Measurements from ENCODE around the gene NAMPT. TPM values are rescaled to one million over a fixed set of nuclear protein-coding genes. Genes with fewer than 3 reads are reported as not detected.

The NAMPT gene
- total RNA-seq, 1 donor from 2014 or later = 379 TPM

DNA sequence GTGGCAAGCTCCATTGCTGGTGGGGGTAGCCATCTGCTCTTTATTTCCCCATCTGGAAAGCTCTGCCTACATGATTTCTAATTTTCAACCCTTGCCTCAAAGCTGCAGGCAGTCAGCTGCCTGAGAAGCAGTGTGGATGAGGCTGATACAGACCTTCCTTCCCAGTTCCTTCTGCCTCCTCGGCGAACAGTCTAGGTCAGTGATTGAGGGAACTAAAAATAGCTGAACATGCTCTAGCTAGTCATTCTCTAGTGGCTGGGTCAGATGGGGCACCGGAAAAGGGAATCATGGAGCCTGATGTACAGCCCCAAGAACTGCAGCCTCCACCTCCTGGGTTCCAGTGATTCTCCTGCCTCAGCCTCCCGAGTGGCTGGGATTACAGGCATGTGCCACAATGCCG is 48.7 kb downstream of the NAMPT start:
- Mint-ChIP-seq H3K27ac (no peak overlapping the region), H3K36me3 (ENCODE audit: low read depth) (no peaks in the 10 kb centered on the region), H3K4me1 (ENCODE audit: low read depth) (no peaks in the 10 kb centered on the region), H3K27me3 (ENCODE audit: low read depth) (peaks cover 15% of the 10 kb centered on the region), H3K9me3 (peaks cover 6% of the 10 kb centered on the region), H3K4me3 (ENCODE audit: low read depth) (no peak overlapping the region)
- no peak for DNase-seq (ENCODE audit: low spot score)
- intact Hi-C loops (cut with micrococcal nuclease) = no loop called here

DNA sequence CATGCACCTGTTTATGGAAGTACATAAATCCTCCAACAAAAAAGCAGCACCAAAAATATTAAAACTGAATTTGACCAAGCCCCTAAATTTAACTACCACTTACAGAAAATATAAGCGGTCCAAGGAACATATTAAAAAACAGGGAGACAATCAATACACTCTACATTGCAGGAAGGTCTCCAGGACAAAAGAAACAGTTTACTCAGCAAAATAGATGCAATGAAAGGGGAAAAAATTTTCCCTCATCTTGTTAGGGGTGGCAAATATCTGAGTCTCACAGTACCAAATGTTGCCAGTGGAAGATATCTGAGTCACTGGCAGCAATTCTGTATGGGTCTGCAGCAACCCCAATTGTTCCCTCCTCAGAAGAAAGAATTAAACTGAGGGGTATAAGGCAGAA is 50.4 kb downstream of the NAMPT start:
- H3K4me1 Mint-ChIP-seq (ENCODE audit: low read depth) = no peaks in the 10 kb centered on the region
- intact Hi-C loops (cut with micrococcal nuclease) = no loop called here
- DNase-seq (ENCODE audit: low spot score) = no peak

DNA sequence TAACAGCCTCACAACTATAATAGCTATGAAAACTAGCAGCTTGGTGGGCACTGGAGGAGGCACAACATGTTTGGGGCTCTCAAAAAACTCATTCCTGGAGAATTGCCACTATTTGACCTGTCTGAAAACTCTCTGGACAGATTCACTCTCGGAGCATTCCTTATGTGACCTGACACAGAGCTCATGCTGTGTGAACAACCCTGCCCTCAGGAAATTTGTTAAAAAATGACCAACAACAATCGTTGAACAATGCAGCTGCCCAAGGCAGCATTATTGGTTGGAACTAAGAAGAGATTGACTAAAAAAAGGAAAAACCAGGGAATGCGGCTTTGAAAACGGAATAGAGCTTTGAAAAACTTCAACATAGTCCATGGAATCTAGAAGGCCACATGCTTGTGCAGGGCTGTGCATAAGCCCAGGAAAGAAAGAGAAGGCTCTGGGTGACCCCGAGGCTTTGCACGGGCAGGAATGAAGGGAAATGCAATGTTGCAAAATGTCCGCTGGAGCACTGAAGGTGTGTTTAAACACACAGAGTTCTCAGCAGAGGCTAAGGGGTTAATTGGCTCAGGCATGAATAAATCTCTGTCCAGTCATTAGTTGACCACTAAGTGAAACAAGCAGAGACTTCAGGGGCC is 52.8 kb downstream of the NAMPT start:
- DNase-seq (ENCODE audit: low spot score) = no peak
- Mint-ChIP-seq H3K4me3 (ENCODE audit: low read depth) (no peak overlapping the region), H3K9me3 (peaks cover 6% of the 10 kb centered on the region), H3K36me3 (ENCODE audit: low read depth) (no peaks in the 10 kb centered on the region), H3K27ac (no peak overlapping the region), H3K4me1 (ENCODE audit: low read depth) (no peaks in the 10 kb centered on the region), H3K27me3 (ENCODE audit: low read depth) (peaks cover 16% of the 10 kb centered on the region)
- intact Hi-C loops (cut with micrococcal nuclease) = no loop called here

More for the DNA sequence above, 50.4 kb downstream of the NAMPT start:
- H3K27me3 Mint-ChIP-seq (ENCODE audit: low read depth) = peaks cover 13% of the 10 kb centered on the region
- no peak overlapping the region for H3K27ac Mint-ChIP-seq
- H3K36me3 Mint-ChIP-seq (ENCODE audit: low read depth) = no peaks in the 10 kb centered on the region
- H3K4me3 Mint-ChIP-seq (ENCODE audit: low read depth) = no peak overlapping the region
- peaks cover 6% of the 10 kb centered on the region for H3K9me3 Mint-ChIP-seq

DNA sequence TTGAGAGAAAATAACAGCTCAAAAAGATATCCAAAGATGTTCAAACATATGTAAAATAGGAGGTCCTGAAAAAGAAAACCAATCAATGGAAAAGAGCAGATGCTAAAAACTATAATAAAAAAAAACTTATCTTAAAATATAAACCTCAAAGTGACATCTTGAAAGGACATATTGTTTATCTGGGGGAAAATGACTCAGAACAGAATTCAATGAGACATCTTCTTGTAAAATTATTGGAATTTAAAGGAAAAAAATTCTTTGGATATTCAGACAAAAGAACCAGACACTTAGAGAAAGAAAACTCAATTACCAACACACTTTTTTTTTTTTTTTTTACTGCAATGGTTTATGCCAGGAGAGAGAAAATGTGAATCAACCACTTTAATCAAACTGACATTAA is 58.9 kb downstream of the NAMPT start:
- no peak overlapping the region for H3K4me3 Mint-ChIP-seq (ENCODE audit: low read depth)
- peaks cover 15% of the 10 kb centered on the region for H3K27me3 Mint-ChIP-seq (ENCODE audit: low read depth)
- H3K9me3 Mint-ChIP-seq = no peaks in the 10 kb centered on the region
- no peak overlapping the region for H3K27ac Mint-ChIP-seq
- no peak for DNase-seq (ENCODE audit: low spot score)
- peaks cover 5% of the 10 kb centered on the region for H3K4me1 Mint-ChIP-seq (ENCODE audit: low read depth)
- no peaks in the 10 kb centered on the region for H3K36me3 Mint-ChIP-seq (ENCODE audit: low read depth)
- intact Hi-C loops (cut with micrococcal nuclease) = no loop called here

DNA sequence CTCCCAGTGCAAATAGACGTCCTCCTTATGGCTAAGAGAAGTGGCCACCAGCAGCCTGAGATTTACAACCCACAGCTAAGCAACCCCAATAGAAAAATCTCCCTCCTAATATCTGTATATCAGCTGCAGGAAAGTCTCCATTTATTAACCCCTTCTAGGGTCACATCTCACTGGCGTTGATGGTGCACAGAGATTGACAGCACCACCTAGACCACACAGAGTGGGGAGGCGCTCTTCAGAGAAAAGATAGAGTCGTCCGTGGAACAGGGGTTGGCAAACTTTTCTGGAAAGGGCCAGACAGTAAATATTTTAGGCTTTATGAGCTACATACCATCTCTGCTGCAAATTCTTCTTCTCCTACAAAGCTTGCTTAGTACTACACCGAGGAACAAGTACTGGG is 60.0 kb downstream of the NAMPT start:
- H3K27me3 Mint-ChIP-seq (ENCODE audit: low read depth) = peaks cover 17% of the 10 kb centered on the region
- H3K4me1 Mint-ChIP-seq (ENCODE audit: low read depth) = peaks cover 5% of the 10 kb centered on the region
- intact Hi-C loops (cut with micrococcal nuclease) = no loop called here
- H3K4me3 Mint-ChIP-seq (ENCODE audit: low read depth) = no peak overlapping the region
- H3K27ac Mint-ChIP-seq = no peak overlapping the region
- H3K9me3 Mint-ChIP-seq = no peaks in the 10 kb centered on the region
- no peaks in the 10 kb centered on the region for H3K36me3 Mint-ChIP-seq (ENCODE audit: low read depth)
- DNase-seq (ENCODE audit: low spot score) = no peak

DNA sequence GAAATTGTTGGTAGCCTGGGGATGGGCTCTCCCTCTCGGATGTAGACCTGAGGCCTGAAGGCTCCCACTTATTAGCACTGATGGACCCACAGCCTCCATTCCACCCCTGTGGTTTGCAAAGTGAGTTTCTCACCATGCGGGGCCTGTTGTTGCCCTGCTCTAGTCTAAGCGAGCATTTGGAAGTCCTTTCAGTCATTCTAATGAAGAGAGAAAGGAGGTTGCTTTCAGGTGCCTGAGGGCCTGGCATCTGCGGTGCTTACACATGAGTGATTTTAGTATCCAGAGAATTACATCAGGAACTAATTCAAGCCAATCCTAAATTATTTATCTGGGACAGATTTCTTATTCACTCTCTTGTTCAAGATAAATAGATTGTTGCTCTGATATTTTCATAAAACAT is 61.6 kb downstream of the NAMPT start:
- no peak overlapping the region for H3K4me3 Mint-ChIP-seq (ENCODE audit: low read depth)

DNA sequence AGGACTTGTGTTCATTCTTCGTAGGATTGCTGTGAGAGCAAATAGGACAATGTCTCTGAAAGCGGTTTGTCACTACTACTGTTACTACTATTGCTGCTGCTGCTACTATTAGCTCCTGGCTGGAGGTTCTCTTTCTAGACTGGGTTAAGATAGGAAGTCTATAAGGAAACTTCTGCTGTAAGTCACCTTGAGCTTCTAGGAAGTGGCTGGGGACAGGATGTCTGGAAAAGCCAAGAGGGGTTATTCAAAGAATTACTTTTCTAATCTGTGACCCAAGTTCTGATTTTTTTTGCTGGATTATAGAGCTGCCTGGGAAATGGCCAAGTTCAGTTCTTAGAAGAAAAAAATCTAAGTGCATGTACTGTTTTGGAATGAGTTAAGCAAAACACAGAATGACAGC is 62.2 kb downstream of the NAMPT start:
- no peak overlapping the region for H3K27ac Mint-ChIP-seq
- peaks cover 5% of the 10 kb centered on the region for H3K4me1 Mint-ChIP-seq (ENCODE audit: low read depth)
- no peaks in the 10 kb centered on the region for H3K9me3 Mint-ChIP-seq
- intact Hi-C loops (cut with micrococcal nuclease) = no loop called here
- H3K4me3 Mint-ChIP-seq (ENCODE audit: low read depth) = no peak overlapping the region
- H3K36me3 Mint-ChIP-seq (ENCODE audit: low read depth) = no peaks in the 10 kb centered on the region
- DNase-seq (ENCODE audit: low spot score) = no peak
- peaks cover 20% of the 10 kb centered on the region for H3K27me3 Mint-ChIP-seq (ENCODE audit: low read depth)

More for the DNA sequence above, 61.6 kb downstream of the NAMPT start:
- H3K27me3 Mint-ChIP-seq (ENCODE audit: low read depth) = peaks cover 20% of the 10 kb centered on the region
- no peaks in the 10 kb centered on the region for H3K9me3 Mint-ChIP-seq
- H3K4me1 Mint-ChIP-seq (ENCODE audit: low read depth) = peaks cover 5% of the 10 kb centered on the region
- no peaks in the 10 kb centered on the region for H3K36me3 Mint-ChIP-seq (ENCODE audit: low read depth)
- no peak overlapping the region for H3K27ac Mint-ChIP-seq
- intact Hi-C loops (cut with micrococcal nuclease) = no loop called here
- DNase-seq (ENCODE audit: low spot score) = no peak

DNA sequence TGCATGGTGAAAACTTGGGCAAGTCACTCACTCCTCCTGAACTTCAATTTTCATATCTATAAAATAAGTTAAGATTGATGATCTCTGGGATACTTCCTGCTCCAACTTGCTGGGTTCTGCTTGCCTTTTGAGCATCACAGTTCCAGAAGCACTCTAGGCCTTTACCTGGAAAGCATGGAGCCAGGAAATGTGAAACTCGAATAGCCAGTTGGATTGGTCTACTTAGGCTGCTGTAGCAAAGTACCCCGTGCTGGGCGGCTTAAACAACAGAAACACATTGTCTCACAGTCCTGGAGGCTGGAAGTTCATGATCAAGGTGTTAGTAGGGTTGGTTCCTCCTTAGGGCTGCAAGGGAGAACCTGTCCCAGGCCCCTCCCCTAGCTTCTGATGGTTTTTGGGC is 64.5 kb downstream of the NAMPT start:
- no peaks in the 10 kb centered on the region for H3K9me3 Mint-ChIP-seq
- H3K27me3 Mint-ChIP-seq (ENCODE audit: low read depth) = peaks cover 22% of the 10 kb centered on the region
- intact Hi-C loops (cut with micrococcal nuclease) = no loop called here
- no peak overlapping the region for H3K27ac Mint-ChIP-seq
- no peak for DNase-seq (ENCODE audit: low spot score)
- no peak overlapping the region for H3K4me3 Mint-ChIP-seq (ENCODE audit: low read depth)
- H3K4me1 Mint-ChIP-seq (ENCODE audit: low read depth) = peaks cover 5% of the 10 kb centered on the region
- H3K36me3 Mint-ChIP-seq (ENCODE audit: low read depth) = no peaks in the 10 kb centered on the region

DNA sequence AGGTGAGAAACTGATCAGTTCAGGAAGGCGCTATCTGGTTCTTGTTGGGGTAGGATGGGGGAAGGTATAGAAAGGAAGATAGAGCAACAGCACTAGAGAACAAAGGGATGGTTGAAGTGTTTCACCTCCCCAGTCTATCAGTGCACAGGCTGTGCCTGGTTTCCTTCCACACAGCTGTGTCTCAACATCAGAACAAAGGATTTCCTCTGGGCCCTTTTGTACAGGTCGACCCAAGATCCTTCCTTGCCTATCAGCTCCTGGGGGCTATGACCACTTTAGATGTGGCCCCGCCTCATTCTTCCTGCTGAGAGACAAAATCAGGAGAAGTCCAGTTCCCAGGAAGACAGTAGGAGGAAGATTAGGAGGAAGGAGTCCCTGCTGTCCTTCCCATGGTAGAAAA is 65.6 kb downstream of the NAMPT start:
- no peak overlapping the region for H3K27ac Mint-ChIP-seq

DNA sequence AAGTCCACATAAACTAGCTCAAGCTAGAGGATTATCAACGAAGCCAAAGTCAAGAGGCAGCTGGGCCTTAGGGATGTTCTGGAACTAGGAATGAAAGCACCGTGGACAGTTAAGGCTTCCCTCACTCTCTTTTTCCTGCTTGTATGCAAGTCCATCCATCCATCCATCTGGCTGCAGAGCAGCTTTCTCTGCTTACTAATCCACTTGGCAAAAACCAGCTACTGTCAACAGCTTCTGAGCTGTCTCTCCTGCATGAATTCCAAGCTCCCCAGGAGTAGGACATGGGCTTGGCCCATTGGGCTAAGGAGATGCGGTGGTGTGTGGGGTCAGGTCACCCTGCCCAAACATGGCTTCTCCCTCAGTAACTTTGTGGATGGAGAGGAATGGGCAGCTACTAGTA is 66.2 kb downstream of the NAMPT start:
- intact Hi-C loops (cut with micrococcal nuclease) = no loop called here
- H3K27ac Mint-ChIP-seq = no peak overlapping the region
- peaks cover 17% of the 10 kb centered on the region for H3K27me3 Mint-ChIP-seq (ENCODE audit: low read depth)

More for the DNA sequence above, 65.6 kb downstream of the NAMPT start:
- Mint-ChIP-seq H3K36me3 (ENCODE audit: low read depth) (no peaks in the 10 kb centered on the region), H3K27me3 (ENCODE audit: low read depth) (peaks cover 16% of the 10 kb centered on the region), H3K9me3 (no peaks in the 10 kb centered on the region), H3K4me3 (ENCODE audit: low read depth) (no peak overlapping the region), H3K4me1 (ENCODE audit: low read depth) (peaks cover 5% of the 10 kb centered on the region)
- no peak for DNase-seq (ENCODE audit: low spot score)
- intact Hi-C loops (cut with micrococcal nuclease) = no loop called here

DNA sequence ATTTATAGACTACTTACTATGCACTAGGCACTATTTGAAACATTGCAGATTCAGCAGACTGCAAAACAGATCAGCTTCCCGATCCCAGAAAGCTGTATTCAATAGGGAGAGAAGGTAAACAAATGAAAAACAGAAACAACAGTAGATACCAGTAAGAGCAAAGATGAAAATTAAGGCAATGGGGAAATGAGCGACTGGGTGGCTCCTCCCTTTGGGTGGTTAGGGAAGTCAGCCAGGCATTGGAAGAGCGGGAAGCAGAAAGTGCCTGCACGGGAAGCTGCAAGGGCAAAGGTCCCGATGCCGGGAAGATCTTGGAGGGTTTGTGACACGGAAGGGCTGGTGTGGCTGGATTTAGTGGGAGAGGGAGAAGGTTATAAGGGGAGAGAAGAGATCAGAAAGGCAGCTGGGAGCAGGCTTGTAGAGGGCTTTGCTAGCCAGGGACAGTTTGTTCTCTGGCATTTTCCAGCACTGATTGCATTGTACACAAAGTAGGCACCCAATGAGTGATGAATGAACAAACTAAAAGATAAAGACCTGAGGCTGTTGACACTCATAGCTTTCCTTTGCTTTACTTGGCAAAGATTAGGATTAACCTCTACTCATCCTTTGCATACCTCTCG is 67.8 kb downstream of the NAMPT start:
- Mint-ChIP-seq H3K27ac (no peak overlapping the region), H3K9me3 (no peaks in the 10 kb centered on the region), H3K36me3 (ENCODE audit: low read depth) (no peaks in the 10 kb centered on the region), H3K4me3 (ENCODE audit: low read depth) (no peak overlapping the region), H3K4me1 (ENCODE audit: low read depth) (no peaks in the 10 kb centered on the region), H3K27me3 (ENCODE audit: low read depth) (peaks cover 31% of the 10 kb centered on the region)
- intact Hi-C loops (cut with micrococcal nuclease) = no loop called here
- no peak for DNase-seq (ENCODE audit: low spot score)

More for the DNA sequence above, 66.2 kb downstream of the NAMPT start:
- no peak overlapping the region for H3K4me3 Mint-ChIP-seq (ENCODE audit: low read depth)
- no peaks in the 10 kb centered on the region for H3K36me3 Mint-ChIP-seq (ENCODE audit: low read depth)
- DNase-seq (ENCODE audit: low spot score) = no peak
- H3K4me1 Mint-ChIP-seq (ENCODE audit: low read depth) = peaks cover 5% of the 10 kb centered on the region
- H3K9me3 Mint-ChIP-seq = no peaks in the 10 kb centered on the region

DNA sequence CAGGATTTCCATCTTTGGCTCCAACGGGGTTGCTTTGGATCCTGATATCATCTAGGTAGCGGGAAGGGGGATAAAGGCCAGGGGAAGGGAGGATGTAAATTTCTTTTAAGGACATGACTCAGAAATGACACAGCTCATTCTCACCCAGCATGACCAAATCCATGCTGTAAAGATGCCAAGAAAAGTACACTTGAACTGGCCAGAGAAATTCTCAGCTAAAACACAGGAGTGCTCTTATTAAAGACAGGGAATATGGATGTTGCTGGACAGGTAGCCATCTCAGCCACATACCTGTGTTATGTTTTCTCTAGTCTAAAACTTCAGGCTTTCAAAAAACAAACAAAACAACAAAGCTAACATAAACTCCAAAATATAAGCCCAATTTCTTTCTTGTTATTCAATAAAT is 68.3 kb downstream of the NAMPT start:
- intact Hi-C loops (cut with micrococcal nuclease) = no loop called here
- H3K27me3 Mint-ChIP-seq (ENCODE audit: low read depth) = peaks cover 34% of the 10 kb centered on the region
- no peaks in the 10 kb centered on the region for H3K4me1 Mint-ChIP-seq (ENCODE audit: low read depth)
- no peak overlapping the region for H3K4me3 Mint-ChIP-seq (ENCODE audit: low read depth)
- no peaks in the 10 kb centered on the region for H3K9me3 Mint-ChIP-seq
- no peak for DNase-seq (ENCODE audit: low spot score)
- H3K27ac Mint-ChIP-seq = no peak overlapping the region
- H3K36me3 Mint-ChIP-seq (ENCODE audit: low read depth) = no peaks in the 10 kb centered on the region

DNA sequence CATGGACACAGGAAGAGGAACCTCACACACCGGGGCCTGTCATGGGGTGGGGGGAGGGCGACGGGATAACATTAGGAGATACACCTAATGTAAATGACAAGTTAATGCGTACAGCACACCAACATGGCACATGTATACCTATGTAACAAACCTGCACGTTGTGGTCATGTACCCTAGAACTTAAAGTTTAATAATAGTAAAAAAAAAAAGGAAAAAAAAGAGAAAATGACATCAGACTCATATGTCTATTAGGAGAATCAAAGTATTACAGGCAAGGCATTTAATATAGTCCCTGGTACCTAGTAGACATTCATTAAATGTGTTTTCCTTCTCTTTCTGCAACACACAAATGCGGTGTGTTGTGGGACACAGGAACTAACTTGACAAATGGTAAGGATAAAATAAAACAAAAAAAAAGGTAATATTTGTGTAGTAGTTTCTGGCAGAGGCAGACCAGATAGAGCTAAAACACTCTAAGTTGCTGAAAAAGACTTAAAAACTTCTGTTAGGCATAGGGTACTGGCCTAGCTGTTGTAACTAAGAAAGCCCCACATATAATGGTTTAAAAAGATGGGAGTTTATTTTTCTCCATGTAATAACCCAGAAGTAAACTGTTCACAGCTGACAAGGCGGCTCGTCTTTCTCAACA is 68.8 kb downstream of the NAMPT start:
- Mint-ChIP-seq H3K27ac (no peak overlapping the region), H3K9me3 (no peaks in the 10 kb centered on the region), H3K4me1 (ENCODE audit: low read depth) (no peaks in the 10 kb centered on the region), H3K4me3 (ENCODE audit: low read depth) (no peak overlapping the region), H3K36me3 (ENCODE audit: low read depth) (no peaks in the 10 kb centered on the region), H3K27me3 (ENCODE audit: low read depth) (peaks cover 34% of the 10 kb centered on the region)
- DNase-seq (ENCODE audit: low spot score) = no peak
- intact Hi-C loops (cut with micrococcal nuclease) = no loop called here
